ENCODE data around the gene RTL10. TPM values are rescaled to one million over a fixed set of nuclear protein-coding genes. Genes with fewer than 3 reads are reported as not detected.

The RTL10 gene
- total RNA-seq (10 to 100 TPM; 21.4 to 28.0 TPM), polyA plus RNA-seq (ENCODE audit: insufficient read length in 6 of 6) (10 to 100 TPM; 18.4 to 34.7 (median 29.5) TPM)
- long read RNA-seq, donor 1, full-length matches to known transcripts, result 19 of 29 reads
- long read RNA-seq, donor 1, partial matches to known transcripts, result 10 of 29 reads
- long read RNA-seq, donor 1, other reads (novel, unspliced or antisense), result 0 of 29 reads
- long read RNA-seq, donor 2, full-length matches to known transcripts, result 15 of 15 reads
- long read RNA-seq, donor 2, partial matches to known transcripts, result 0 of 15 reads
- long read RNA-seq, donor 2, other reads (novel, unspliced or antisense), result 0 of 15 reads
- long read RNA-seq, donor 3, full-length matches to known transcripts, result 10 of 25 reads
- long read RNA-seq, donor 3, partial matches to known transcripts, result 15 of 25 reads
- long read RNA-seq, donor 3, other reads (novel, unspliced or antisense), result 0 of 25 reads
- long read RNA-seq, donor 4, full-length matches to known transcripts, result 1 of 1 reads
- long read RNA-seq, donor 4, partial matches to known transcripts, result 0 of 1 reads
- long read RNA-seq, donor 4, other reads (novel, unspliced or antisense), result 0 of 1 reads
- long read RNA-seq, donor 5, full-length matches to known transcripts, result 20 of 20 reads
- long read RNA-seq, donor 5, partial matches to known transcripts, result 0 of 20 reads
- long read RNA-seq, donor 5, other reads (novel, unspliced or antisense), result 0 of 20 reads
- long read RNA-seq, donor 6, full-length matches to known transcripts, result 4 of 10 reads
- long read RNA-seq, donor 6, partial matches to known transcripts, result 6 of 10 reads
- long read RNA-seq, donor 6, other reads (novel, unspliced or antisense), result 0 of 10 reads
- long read RNA-seq, donor 7, full-length matches to known transcripts, result 8 of 8 reads
- long read RNA-seq, donor 7, partial matches to known transcripts, result 0 of 8 reads
- long read RNA-seq, donor 7, other reads (novel, unspliced or antisense), result 0 of 8 reads
- long read RNA-seq, donor 8, full-length matches to known transcripts, result 20 of 20 reads
- long read RNA-seq, donor 8, partial matches to known transcripts, result 0 of 20 reads
- long read RNA-seq, donor 8, other reads (novel, unspliced or antisense), result 0 of 20 reads
- long read RNA-seq, donor 9, result 0 reads
- long read RNA-seq, donor 10, full-length matches to known transcripts, result 5 of 6 reads
- long read RNA-seq, donor 10, partial matches to known transcripts, result 1 of 6 reads
- long read RNA-seq, donor 10, other reads (novel, unspliced or antisense), result 0 of 6 reads
- long read RNA-seq, donor 11, full-length matches to known transcripts, result 4 of 4 reads
- long read RNA-seq, donor 11, partial matches to known transcripts, result 0 of 4 reads
- long read RNA-seq, donor 11, other reads (novel, unspliced or antisense), result 0 of 4 reads
- long read RNA-seq, donor 12, full-length matches to known transcripts, result 9 of 9 reads
- long read RNA-seq, donor 12, partial matches to known transcripts, result 0 of 9 reads
- long read RNA-seq, donor 12, other reads (novel, unspliced or antisense), result 0 of 9 reads

- Histone ChIP-seq H3K4me3 (peak within 1 kb of the TSS; percentile 82 to 87), H3K27ac (peak within 1 kb of the TSS; percentile 93 to 94), H3K4me1 (peaks cover 14 to 47% of the 10 kb centered on the region in 2 donors), H3K9me3 (no peaks in the 10 kb centered on the region), H3K36me3 (peaks cover 0 to 26% of the 10 kb centered on the region in 2 donors), H3K27me3 (no peaks in the 10 kb centered on the region)
- no peak for TF ChIP-seq CTCF (IDR thresholded peaks at IDR 0.05)
- intact Hi-C loops (cut with DNase I), result no loop called here
- peak; percentile 97 to 99 (median 98) for DNase-seq
- ATAC-seq, result peak; percentile 92
Observed at GRCh38 chr22:19854778-19855503, at the start of gene RTL10, which contains the start of gene GNB1L. RTL10 (minus strand) TSS chr22:19854874; CDS start chr22:19852261, 2,613 bp downstream. GNB1L (minus strand) TSS chr22:19854874; CDS start chr22:19821355, 33,519 bp downstream.

DNA sequence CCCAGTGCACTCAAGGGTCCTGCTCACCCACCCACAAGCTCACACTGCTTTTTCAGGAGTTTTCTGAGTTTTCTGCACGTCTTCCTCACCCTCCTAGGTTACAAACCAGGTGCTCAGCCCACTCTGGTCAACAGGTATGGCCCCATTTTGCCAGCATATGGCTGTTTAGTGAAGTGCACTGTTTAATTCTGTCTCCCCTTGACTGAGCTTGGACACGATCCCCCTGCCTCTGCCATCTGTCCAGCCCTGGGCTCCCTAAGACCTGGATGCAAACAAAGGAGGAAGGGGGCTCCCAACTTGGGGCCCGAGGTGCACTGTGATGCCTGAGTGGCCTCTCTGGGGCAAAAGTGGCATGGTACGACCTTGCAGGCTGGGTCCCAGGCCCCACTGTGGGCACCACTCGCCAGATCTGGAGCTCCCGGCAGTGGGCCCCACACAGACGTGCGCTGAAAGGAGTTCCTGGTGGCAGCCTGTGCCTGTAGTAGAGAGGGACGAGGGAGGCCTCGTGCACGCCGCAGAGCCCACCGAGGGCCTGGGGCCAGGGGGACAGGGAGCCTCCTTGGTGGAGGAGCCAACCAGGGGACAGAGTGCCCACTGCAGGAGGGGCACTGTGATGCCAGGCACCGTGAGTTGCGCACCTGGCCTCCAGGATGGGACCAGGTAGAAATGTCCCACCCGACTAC, 49.6 kb upstream of the RTL10 start:
- Histone ChIP-seq H3K27ac (no peak overlapping the region), H3K4me1 (no peaks in the 10 kb centered on the region), H3K36me3 (peaks cover 0 to 37% of the 10 kb centered on the region in 2 donors), H3K9me3 (no peaks in the 10 kb centered on the region), H3K4me3 (no peak overlapping the region), H3K27me3 (no peaks in the 10 kb centered on the region)
- intact Hi-C loops (cut with DNase I), result no loop called here
- DNase-seq, result no peak
- no peak for ATAC-seq
- TF ChIP-seq CTCF (IDR thresholded peaks at IDR 0.05), result no peak

GRCh38 chr22:19903513-19903912, 48.8 kb upstream of the RTL10 start:
- TF ChIP-seq CTCF (IDR thresholded peaks at IDR 0.05), result no peak
- Histone ChIP-seq H3K4me3 (no peak overlapping the region), H3K36me3 (peaks cover 0 to 45% of the 10 kb centered on the region in 2 donors), H3K27ac (no peak overlapping the region), H3K4me1 (no peaks in the 10 kb centered on the region), H3K9me3 (no peaks in the 10 kb centered on the region), H3K27me3 (no peaks in the 10 kb centered on the region)
- DNase-seq, result no peak
- intact Hi-C loops (cut with DNase I), result no loop called here
- ATAC-seq, result no peak

DNA sequence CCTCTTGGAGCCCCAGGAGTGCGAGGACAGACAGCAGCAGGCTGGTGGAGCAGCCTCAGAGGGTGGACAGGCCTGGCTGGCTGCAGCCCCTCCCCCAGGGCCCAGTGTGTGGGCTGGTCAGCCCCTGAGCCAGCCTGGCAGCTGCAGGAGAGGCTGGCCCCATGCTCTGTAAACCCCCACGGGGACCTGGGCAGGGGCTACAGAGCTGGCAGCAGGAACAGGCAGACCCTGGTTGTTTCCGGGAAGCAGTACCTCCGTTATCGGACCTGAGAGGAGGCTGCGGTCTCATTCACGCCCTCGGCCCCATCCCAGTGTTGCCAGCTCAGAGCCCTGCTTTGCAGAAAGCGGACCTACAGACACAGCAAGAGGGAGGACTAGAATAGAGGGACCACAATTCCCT, 48.4 kb upstream of the RTL10 start:
- Histone ChIP-seq H3K9me3 (no peaks in the 10 kb centered on the region), H3K4me1 (no peaks in the 10 kb centered on the region), H3K4me3 (no peak overlapping the region), H3K36me3 (peaks cover 0 to 47% of the 10 kb centered on the region in 2 donors), H3K27ac (no peak overlapping the region), H3K27me3 (no peaks in the 10 kb centered on the region)
- DNase-seq (no peak), ATAC-seq (no peak)
- no peak for TF ChIP-seq CTCF (IDR thresholded peaks at IDR 0.05)
- intact Hi-C loops (cut with DNase I), result no loop called here

All from left lung (tissue), 14 donors.